ENCODE results near the gene ADRM1.

ADRM1 gene

GRCh38 chr20:62297449-62298227 is 5.2 kb upstream of the ADRM1 start:
- no peak for DNase-seq

GRCh38 chr20:62298577-62299249 is 4.1 kb upstream of the ADRM1 start:
- DNase-seq, result no peak

- DNase-seq, result no peak
These were observed 3.0 kb upstream of the ADRM1 start for GRCh38 chr20:62299666-62300236.

GRCh38 chr20:62300319-62300718 is 2.5 kb upstream of the ADRM1 start:
- DNase-seq, result no peak

GRCh38 chr20:62301111-62301668 is 1.6 kb upstream of the ADRM1 start:
- DNase-seq, result peak in 3 of 56 donors; percentile 10 to 26 (median 22)

- DNase-seq, result peak; percentile 3 to 92 (median 72)
These were observed 940 bp upstream of the ADRM1 start for GRCh38 chr20:62301773-62302340.

GRCh38 chr20:62303062-62303339 is 204 bp downstream of the ADRM1 start:
- no peak for DNase-seq

GRCh38 chr20:62303340-62304226 is 786 bp downstream of the ADRM1 start:
- DNase-seq, result no peak

GRCh38 chr20:62304331-62305148 is 1.7 kb downstream of the ADRM1 start:
- DNase-seq, result no peak

- no peak for DNase-seq
These were observed 2.5 kb downstream of the ADRM1 start for GRCh38 chr20:62305149-62305764.

GRCh38 chr20:62305765-62306413 is 3.1 kb downstream of the ADRM1 start:
- DNase-seq, result no peak

GRCh38 chr20:62306414-62307187 is 3.8 kb downstream of the ADRM1 start:
- DNase-seq, result no peak

GRCh38 chr20:62307226-62308101 is 4.7 kb downstream of the ADRM1 start:
- no peak for DNase-seq

GRCh38 chr20:62308102-62308822 is 5.5 kb downstream of the ADRM1 start:
- peak in 19 of 56 donors; percentile 18 to 68 (median 36) for DNase-seq

- DNase-seq, result no peak
These were observed 6.6 kb downstream of the ADRM1 start for GRCh38 chr20:62309198-62309944.
